Ovary (tissue), 1 donor: ENCODE measurements around the gene SBF2.

Experiments
- EP300 ChIP-seq: sonication (generic); formaldehyde crosslinking; IDR thresholded peaks from one replicate; pipeline ENCODE4 v1.6.1; 2017; ENCODE audit warnings: antibody characterized with exemption
- POLR2A ChIP-seq: fragments of 450-650 bp; IDR thresholded peaks from one replicate; pipeline ENCODE4 v1.6.1; 2017; ENCODE audit warnings: antibody characterized with exemption, mild to moderate bottlenecking, moderate library complexity

DNA sequence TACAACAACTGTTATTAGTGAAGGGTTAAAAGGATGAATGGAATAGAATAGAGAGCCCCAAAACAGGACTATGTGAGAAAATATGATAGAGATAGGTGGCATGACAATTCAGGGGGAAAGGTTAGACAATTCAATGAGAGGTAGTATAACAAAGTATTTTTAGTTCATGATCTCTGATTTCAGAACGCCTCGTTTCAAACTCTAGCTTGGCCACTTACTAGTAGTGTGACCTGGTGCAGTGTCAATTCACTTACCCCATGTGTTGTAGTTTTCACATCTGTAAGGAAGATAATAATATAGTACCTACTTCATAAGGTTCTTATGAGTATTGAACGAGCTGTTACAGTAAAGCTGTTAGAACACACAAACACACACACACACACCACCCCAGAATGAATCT is 322.1 kb downstream of the SBF2 start:
- TF ChIP-seq EP300: no peak
- no peak for TF ChIP-seq POLR2A
